Activated naive CD8-positive, alpha-beta T cell treated with anti-CD3 and anti-CD28 coated beads for 36 hours (primary cell): Measurements from ENCODE around the gene DCTN2. TPM values are rescaled to one million over a fixed set of nuclear protein-coding genes. Genes with fewer than 3 reads are reported as not detected.
"Not testable (repeated sequence)": the region's sequence is repeated elsewhere in the genome, so short reads cannot be mapped to it uniquely, and the experiment has no call there.

Experiments used
- DNase-seq: peaks from one replicate; pipeline ENCODE4 v3.0.0; 2021
- H3K27ac Mint-ChIP-seq: one replicate; pipeline ENCODE4 v1.8.0; 2022; ENCODE audit warnings: mild to moderate bottlenecking, moderate library complexity, mixed read lengths
- H3K27me3 Mint-ChIP-seq: one replicate; pipeline ENCODE4 v1.8.0; 2022; ENCODE audit warnings: mild to moderate bottlenecking, mixed read lengths
- H3K36me3 Mint-ChIP-seq: one replicate; pipeline ENCODE4 v1.8.0; 2021; ENCODE audit warnings: mild to moderate bottlenecking, mixed read lengths
- H3K4me1 Mint-ChIP-seq: one replicate; pipeline ENCODE4 v1.8.0; 2021; ENCODE audit warnings: mixed read lengths
- H3K4me3 Mint-ChIP-seq: one replicate; pipeline ENCODE4 v1.8.0; 2022; ENCODE audit warnings: mild to moderate bottlenecking, moderate library complexity, mixed read lengths
- H3K9me3 Mint-ChIP-seq: one replicate; pipeline ENCODE4 v1.8.0; 2022; ENCODE audit warnings: mixed read lengths
- total RNA-seq, 2 experiments: library from RNA; stranded (reverse); gene quantifications; one replicate each; pipeline ENCODE4 v1.2.3, GENCODE V29; 2021

Gene DCTN2
- total RNA-seq, 2 experiments from 2014 or later = 73.6 to 81.3 TPM

GRCh38 chr12:57582440-57582839 is 35.4 kb upstream of the DCTN2 start:
- Mint-ChIP-seq H3K4me1 (peaks cover 4% of the 10 kb centered on the region), H3K9me3 (no peaks in the 10 kb centered on the region), H3K27ac (no peak overlapping the region), H3K27me3 (peaks cover 5% of the 10 kb centered on the region), H3K4me3 (no peak overlapping the region), H3K36me3 (no peaks in the 10 kb centered on the region)
- DNase-seq = no peak

- H3K9me3 Mint-ChIP-seq = no peaks in the 10 kb centered on the region
- no peak for DNase-seq
- no peaks in the 10 kb centered on the region for H3K36me3 Mint-ChIP-seq
- no peak overlapping the region for H3K4me3 Mint-ChIP-seq
- peaks cover 5% of the 10 kb centered on the region for H3K27me3 Mint-ChIP-seq
- H3K4me1 Mint-ChIP-seq = peaks cover 4% of the 10 kb centered on the region
- no peak overlapping the region for H3K27ac Mint-ChIP-seq
Measured at GRCh38 chr12:57581802-57582201, 34.8 kb upstream of the DCTN2 start.

- Mint-ChIP-seq H3K27me3 (peaks cover 5% of the 10 kb centered on the region), H3K4me1 (peaks cover 4% of the 10 kb centered on the region), H3K27ac (no peak overlapping the region), H3K9me3 (no peaks in the 10 kb centered on the region), H3K36me3 (no peaks in the 10 kb centered on the region), H3K4me3 (no peak overlapping the region)
- DNase-seq = no peak
Measured at GRCh38 chr12:57580466-57580795, 33.4 kb upstream of the DCTN2 start.

GRCh38 chr12:57579677-57580465 is 32.9 kb upstream of the DCTN2 start:
- Mint-ChIP-seq H3K36me3 (no peaks in the 10 kb centered on the region), H3K4me1 (peaks cover 4% of the 10 kb centered on the region), H3K4me3 (no peak overlapping the region), H3K27me3 (peaks cover 5% of the 10 kb centered on the region), H3K9me3 (no peaks in the 10 kb centered on the region), H3K27ac (no peak overlapping the region)
- DNase-seq = no peak

GRCh38 chr12:57579011-57579410 is 32.0 kb upstream of the DCTN2 start:
- peaks cover 4% of the 10 kb centered on the region for H3K4me1 Mint-ChIP-seq
- DNase-seq = no peak

GRCh38 chr12:57577981-57578758 is 31.2 kb upstream of the DCTN2 start:
- H3K4me3 Mint-ChIP-seq = no peak overlapping the region
- no peaks in the 10 kb centered on the region for H3K4me1 Mint-ChIP-seq
- no peaks in the 10 kb centered on the region for H3K9me3 Mint-ChIP-seq
- H3K27me3 Mint-ChIP-seq = peaks cover 1% of the 10 kb centered on the region
- no peak overlapping the region for H3K27ac Mint-ChIP-seq
- DNase-seq = no peak
- H3K36me3 Mint-ChIP-seq = no peaks in the 10 kb centered on the region

More at GRCh38 chr12:57579011-57579410, 32.0 kb upstream of the DCTN2 start:
- H3K27ac Mint-ChIP-seq = no peak overlapping the region
- H3K9me3 Mint-ChIP-seq = no peaks in the 10 kb centered on the region
- H3K36me3 Mint-ChIP-seq = no peaks in the 10 kb centered on the region
- H3K4me3 Mint-ChIP-seq = no peak overlapping the region
- peaks cover 5% of the 10 kb centered on the region for H3K27me3 Mint-ChIP-seq

GRCh38 chr12:57576613-57577160 is 29.7 kb upstream of the DCTN2 start:
- H3K27me3 Mint-ChIP-seq = no peaks in the 10 kb centered on the region
- H3K27ac Mint-ChIP-seq = no peak overlapping the region
- DNase-seq = no peak
- H3K9me3 Mint-ChIP-seq = no peaks in the 10 kb centered on the region
- H3K4me3 Mint-ChIP-seq = no peak overlapping the region
- H3K36me3 Mint-ChIP-seq = no peaks in the 10 kb centered on the region
- no peaks in the 10 kb centered on the region for H3K4me1 Mint-ChIP-seq

GRCh38 chr12:57575771-57576612 is 29.0 kb upstream of the DCTN2 start:
- Mint-ChIP-seq H3K27me3 (no peaks in the 10 kb centered on the region), H3K4me3 (no peak overlapping the region), H3K27ac (no peak overlapping the region), H3K36me3 (no peaks in the 10 kb centered on the region), H3K9me3 (no peaks in the 10 kb centered on the region), H3K4me1 (no peaks in the 10 kb centered on the region)
- DNase-seq = no peak

GRCh38 chr12:57574795-57575194 is 27.8 kb upstream of the DCTN2 start:
- H3K27ac Mint-ChIP-seq = no peak overlapping the region
- H3K27me3 Mint-ChIP-seq = no peaks in the 10 kb centered on the region
- H3K9me3 Mint-ChIP-seq = no peaks in the 10 kb centered on the region
- H3K36me3 Mint-ChIP-seq = no peaks in the 10 kb centered on the region
- no peak for DNase-seq
- no peak overlapping the region for H3K4me3 Mint-ChIP-seq
- H3K4me1 Mint-ChIP-seq = no peaks in the 10 kb centered on the region

GRCh38 chr12:57571926-57572762 is 25.2 kb upstream of the DCTN2 start:
- Mint-ChIP-seq H3K27me3 (no peaks in the 10 kb centered on the region), H3K9me3 (no peaks in the 10 kb centered on the region), H3K4me3 (no peak overlapping the region), H3K4me1 (no peaks in the 10 kb centered on the region), H3K36me3 (peaks cover 2% of the 10 kb centered on the region), H3K27ac (no peak overlapping the region)
- no peak for DNase-seq

GRCh38 chr12:57570438-57570837 is 23.4 kb upstream of the DCTN2 start:
- H3K36me3 Mint-ChIP-seq, H3K27ac Mint-ChIP-seq, H3K9me3 Mint-ChIP-seq, DNase-seq, H3K27me3 Mint-ChIP-seq, H3K4me3 Mint-ChIP-seq, H3K4me1 Mint-ChIP-seq: not testable (repeated sequence)

- H3K36me3 Mint-ChIP-seq = peaks cover 2% of the 10 kb centered on the region
- no peak overlapping the region for H3K4me3 Mint-ChIP-seq
- no peaks in the 10 kb centered on the region for H3K9me3 Mint-ChIP-seq
- H3K4me1 Mint-ChIP-seq = no peaks in the 10 kb centered on the region
- no peak for DNase-seq
- no peaks in the 10 kb centered on the region for H3K27me3 Mint-ChIP-seq
- no peak overlapping the region for H3K27ac Mint-ChIP-seq
Measured at GRCh38 chr12:57569858-57570257, 22.9 kb upstream of the DCTN2 start.

- Mint-ChIP-seq H3K27ac (no peak overlapping the region), H3K27me3 (no peaks in the 10 kb centered on the region), H3K9me3 (no peaks in the 10 kb centered on the region), H3K4me3 (no peak overlapping the region), H3K36me3 (peaks cover 2% of the 10 kb centered on the region), H3K4me1 (no peaks in the 10 kb centered on the region)
- DNase-seq = no peak
Measured at GRCh38 chr12:57568838-57569237, 21.8 kb upstream of the DCTN2 start.

- Mint-ChIP-seq H3K4me3 (no peak overlapping the region), H3K27ac (no peak overlapping the region), H3K27me3 (no peaks in the 10 kb centered on the region), H3K4me1 (no peaks in the 10 kb centered on the region), H3K9me3 (no peaks in the 10 kb centered on the region), H3K36me3 (peaks cover 2% of the 10 kb centered on the region)
- DNase-seq = no peak
Measured at GRCh38 chr12:57564178-57564740, 17.3 kb upstream of the DCTN2 start.
